GM12873 (cell line): Measurements from ENCODE around the gene COQ2.

ENCODE experiments used
- TF ChIP-seq, protein P1 (sequence below): IDR thresholded peaks from 2 replicates; pipeline ENCODE4 v1.5.1; 2012; ENCODE audit warnings: low read depth, mild to moderate bottlenecking, moderate library complexity, low read length, control low read depth; ENCODE audit not compliant: insufficient read depth; ENCODE audit errors: missing control alignments

The COQ2 gene

DNA sequence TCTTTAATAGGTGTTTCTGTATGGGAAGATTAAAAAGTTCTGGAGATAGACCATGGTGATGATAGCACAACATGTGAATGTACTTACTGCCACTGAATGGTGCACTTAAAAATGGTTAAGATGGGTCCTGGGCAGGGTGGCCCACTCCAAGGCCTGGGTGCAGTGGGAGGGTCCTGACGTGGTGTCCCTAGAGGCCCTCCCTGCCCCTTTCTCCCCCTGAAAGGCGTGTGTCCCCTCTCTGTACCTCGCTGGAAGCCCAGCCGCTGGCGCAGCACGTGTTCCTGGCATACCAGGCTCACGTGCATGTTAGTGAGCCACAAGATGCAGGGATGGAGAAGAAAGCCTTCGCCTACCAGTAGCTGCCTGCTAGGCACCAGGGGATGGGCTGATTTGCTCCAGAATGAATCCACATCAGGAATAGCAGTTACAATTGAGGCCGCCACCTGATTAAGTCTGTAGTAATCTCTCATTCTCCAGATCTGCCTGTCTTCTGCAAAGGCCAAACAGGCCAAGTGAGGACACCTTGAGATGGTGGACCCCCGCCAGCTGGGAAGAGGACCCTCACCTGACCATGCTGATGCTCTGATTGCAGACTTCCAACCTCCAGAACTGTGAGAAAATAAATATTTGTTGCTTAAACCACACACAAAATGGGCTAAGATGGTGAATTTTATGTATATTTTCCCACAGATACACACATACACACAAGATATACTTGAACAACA, 67.5 kb downstream of the COQ2 start:
- TF ChIP-seq, protein P1, sequence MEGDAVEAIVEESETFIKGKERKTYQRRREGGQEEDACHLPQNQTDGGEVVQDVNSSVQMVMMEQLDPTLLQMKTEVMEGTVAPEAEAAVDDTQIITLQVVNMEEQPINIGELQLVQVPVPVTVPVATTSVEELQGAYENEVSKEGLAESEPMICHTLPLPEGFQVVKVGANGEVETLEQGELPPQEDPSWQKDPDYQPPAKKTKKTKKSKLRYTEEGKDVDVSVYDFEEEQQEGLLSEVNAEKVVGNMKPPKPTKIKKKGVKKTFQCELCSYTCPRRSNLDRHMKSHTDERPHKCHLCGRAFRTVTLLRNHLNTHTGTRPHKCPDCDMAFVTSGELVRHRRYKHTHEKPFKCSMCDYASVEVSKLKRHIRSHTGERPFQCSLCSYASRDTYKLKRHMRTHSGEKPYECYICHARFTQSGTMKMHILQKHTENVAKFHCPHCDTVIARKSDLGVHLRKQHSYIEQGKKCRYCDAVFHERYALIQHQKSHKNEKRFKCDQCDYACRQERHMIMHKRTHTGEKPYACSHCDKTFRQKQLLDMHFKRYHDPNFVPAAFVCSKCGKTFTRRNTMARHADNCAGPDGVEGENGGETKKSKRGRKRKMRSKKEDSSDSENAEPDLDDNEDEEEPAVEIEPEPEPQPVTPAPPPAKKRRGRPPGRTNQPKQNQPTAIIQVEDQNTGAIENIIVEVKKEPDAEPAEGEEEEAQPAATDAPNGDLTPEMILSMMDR: no peak

- TF ChIP-seq, protein P1: no peak
These were observed 70.5 kb downstream of the COQ2 start for GRCh38 chr4:83214079-83214478.
